IMR-90 (cell line): ENCODE results near the gene POU2F2. TPM values are rescaled to one million over a fixed set of nuclear protein-coding genes. Genes with fewer than 3 reads are reported as not detected.
A peak's percentile ranks its signal among the peaks of the same experiment; 100 is the strongest.

Source experiments
- ATAC-seq: fragments of 200-7000 bp; cut with Tn5 transposase; 2 replicates; pipeline ENCODE4 v1.9.1; 2020; ENCODE audit warnings: low read depth, mild to moderate bottlenecking, moderate library complexity
- BruUV-seq: library from RNA; stranded (reverse); fragments of 400-500 nt; replicated peaks from 2 replicates; lab custom pipeline; 2021; lab: Mats Ljungman, UMichigan
- CTCF ChIA-PET: fragments of 300-600 bp; formaldehyde crosslinking; extraction: SDS; loops from one replicate; lab custom pipeline; 2021; ENCODE audit warnings: antibody characterized with exemption; lab: Yijun Ruan, JAX
- POLR2A ChIA-PET: fragments of 300-600 bp; sonication (Branson Sonifier 250); formaldehyde crosslinking; loops from one replicate; lab custom pipeline; 2022; ENCODE audit warnings: antibody characterized with exemption; ENCODE audit not compliant: unreplicated experiment; lab: Charles Lee
- DNase-seq: peaks from one replicate; pipeline ENCODE4 v3.0.0; 2013
- H2AFZ ChIP-seq: replicated peaks from 2 replicates; pipeline ENCODE3; 2013; ENCODE audit warnings: low read length, mild to moderate bottlenecking; ENCODE audit not compliant: poor library complexity
- H2AK5ac ChIP-seq: 2 replicates; pipeline ENCODE4 v1.6.1; 2013; ENCODE audit warnings: low read depth, low read length, inconsistent platforms
- H2AK9ac ChIP-seq: replicated peaks from 2 replicates; pipeline ENCODE3; 2013; ENCODE audit warnings: mild to moderate bottlenecking, low read depth, low read length, moderate library complexity; ENCODE audit not compliant: poor library complexity
- H2BK120ac ChIP-seq: 2 replicates; pipeline ENCODE4 v1.6.1; 2013; ENCODE audit warnings: low read depth, low read length, inconsistent platforms
- H2BK15ac ChIP-seq: 3 replicates; pipeline ENCODE4 v1.6.1; 2013; ENCODE audit warnings: low read depth, low read length, inconsistent platforms
- H2BK20ac ChIP-seq: 2 replicates; pipeline ENCODE4 v1.6.1; 2013; ENCODE audit warnings: low read depth, mild to moderate bottlenecking, inconsistent platforms, low read length, moderate library complexity
- H2BK5ac ChIP-seq: 2 replicates; pipeline ENCODE4 v1.6.1; 2013; ENCODE audit warnings: mild to moderate bottlenecking, low read depth, low read length, inconsistent platforms; ENCODE audit not compliant: poor library complexity, severe bottlenecking
- H3K14ac ChIP-seq: replicated peaks from 2 replicates; pipeline ENCODE4 v1.6.1; 2013; ENCODE audit warnings: low read depth, low read length, inconsistent platforms
- H3K18ac ChIP-seq: 2 replicates; pipeline ENCODE4 v1.6.1; 2013; ENCODE audit warnings: low read depth, low read length, control low read depth
- H3K23ac ChIP-seq: 2 replicates; pipeline ENCODE4 v1.6.1; 2013; ENCODE audit warnings: low read depth, low read length, inconsistent platforms
- H3K27ac ChIP-seq: 2 replicates; pipeline ENCODE4 v1.5.1; 2013; ENCODE audit warnings: mild to moderate bottlenecking, control low read depth, low read length; ENCODE audit not compliant: insufficient read depth
- H3K27me3 ChIP-seq: 2 replicates; pipeline ENCODE4 v1.6.1; 2013; ENCODE audit warnings: low read length; ENCODE audit not compliant: control insufficient read depth, insufficient read depth
- H3K36me3 ChIP-seq: 2 replicates; pipeline ENCODE4 v1.6.1; 2013; ENCODE audit warnings: low read length, mixed read lengths; ENCODE audit not compliant: control insufficient read depth, insufficient read depth
- H3K4ac ChIP-seq: 2 replicates; pipeline ENCODE4 v1.6.1; 2013; ENCODE audit warnings: low read depth, low read length, inconsistent platforms
- H3K4me1 ChIP-seq: 2 replicates; pipeline ENCODE4 v1.6.1; 2013; ENCODE audit warnings: low read length, mixed read lengths; ENCODE audit not compliant: control insufficient read depth, insufficient read depth
- H3K4me2 ChIP-seq: 2 replicates; pipeline ENCODE4 v1.6.1; 2013; ENCODE audit warnings: low read depth, mild to moderate bottlenecking, control low read depth, low read length, moderate library complexity
- H3K4me3 ChIP-seq: 2 replicates; pipeline ENCODE4 v1.5.1; 2013; ENCODE audit warnings: low read depth, mild to moderate bottlenecking, control low read depth, low read length, moderate library complexity; ENCODE audit not compliant: insufficient read depth
- H3K56ac ChIP-seq: 2 replicates; pipeline ENCODE4 v1.6.1; 2013; ENCODE audit warnings: low read length, inconsistent platforms; ENCODE audit not compliant: insufficient read depth; ENCODE audit errors: extremely low read depth
- H3K79me1 ChIP-seq, 2 experiments: 2 replicates each; pipeline ENCODE4 v1.6.1; 2013; ENCODE audit warnings: low read length in 2 of 2, inconsistent platforms in 1 of 2, low read depth in 1 of 2
- H3K9ac ChIP-seq: 2 replicates; pipeline ENCODE4 v1.6.1; 2013; ENCODE audit warnings: low read depth, low read length, control low read depth
- H3K9me1 ChIP-seq: 2 replicates; pipeline ENCODE4 v1.6.1; 2013; ENCODE audit warnings: low read length, inconsistent platforms; ENCODE audit not compliant: insufficient read depth
- H3K9me3 ChIP-seq: 2 replicates; pipeline ENCODE4 v1.6.1; 2013; ENCODE audit warnings: low read length; ENCODE audit not compliant: control insufficient read depth, insufficient read depth
- H4K20me1 ChIP-seq: 2 replicates; pipeline ENCODE4 v1.6.1; 2013; ENCODE audit warnings: low read length, inconsistent platforms; ENCODE audit not compliant: insufficient read depth
- H4K5ac ChIP-seq: 2 replicates; pipeline ENCODE4 v1.6.1; 2013; ENCODE audit warnings: mild to moderate bottlenecking, low read depth, low read length, control low read depth
- H4K8ac ChIP-seq, 2 experiments: 2 replicates each; pipeline ENCODE4 v1.6.1; 2013; ENCODE audit warnings: low read depth in 2 of 2, low read length in 2 of 2, control low read depth in 1 of 2, inconsistent platforms in 1 of 2
- H4K91ac ChIP-seq: 2 replicates; pipeline ENCODE4 v1.6.1; 2013; ENCODE audit warnings: low read depth, low read length, inconsistent platforms; ENCODE audit not compliant: insufficient read depth
- BHLHE40 ChIP-seq: fragments of 150-350 bp; IDR thresholded peaks from 2 replicates; pipeline ENCODE4 v1.6.1; 2016; ENCODE audit warnings: mild to moderate bottlenecking, low read depth, low read length
- ELK1 ChIP-seq: fragments of 150-350 bp; IDR thresholded peaks from 2 replicates; pipeline ENCODE4 v1.6.1; 2016; ENCODE audit warnings: low read depth, mild to moderate bottlenecking, low read length, moderate library complexity, borderline replicate concordance
- MXI1 ChIP-seq: IDR thresholded peaks from 2 replicates; pipeline ENCODE4 v1.6.1; 2012; ENCODE audit warnings: low read depth, mild to moderate bottlenecking, low read length, moderate library complexity, borderline replicate concordance
- POLR2A ChIP-seq: IDR thresholded peaks from 2 replicates; pipeline ENCODE4 v1.6.1; 2012; ENCODE audit warnings: mild to moderate bottlenecking, low read depth, low read length
- RAD21 ChIP-seq: IDR thresholded peaks from 2 replicates; pipeline ENCODE4 v1.6.1; 2012; ENCODE audit warnings: low read length, improper control_type of control experiment
- RCOR1 ChIP-seq: IDR thresholded peaks from 2 replicates; pipeline ENCODE4 v1.6.1; 2012; ENCODE audit warnings: mild to moderate bottlenecking, low read length, improper control_type of control experiment; ENCODE audit not compliant: insufficient replicate concordance
- RFX5 ChIP-seq: IDR thresholded peaks from 2 replicates; pipeline ENCODE4 v1.8.0; 2012; ENCODE audit warnings: low read depth, mild to moderate bottlenecking, low read length, moderate library complexity
- SMC3 ChIP-seq: fragments of 150-350 bp; IDR thresholded peaks from 2 replicates; pipeline ENCODE4 v1.6.1; 2016; ENCODE audit warnings: low read depth, mild to moderate bottlenecking, antibody characterized with exemption, low read length, moderate library complexity
- WGBS, 2 experiments: methylation state at CpG; one replicate each; pipeline versions ENCODE4 v1.1.5 to v1.1.7; 2013; ENCODE audit warnings: missing lambda C conversion rate in 2 of 2; ENCODE audit not compliant: insufficient read length in 1 of 2; ENCODE audit errors: extremely low coverage in 2 of 2; 5-methylcytosine and 5-hydroxymethylcytosine counted together
- dilution Hi-C: fragments of 300-500 bp; cut with HindIII; formaldehyde crosslinking; loops from one replicate; pipeline ENCODE4 v1.14.3; 2018; ENCODE audit warnings: low sequenced_read_pairs; ENCODE audit not compliant: unreplicated experiment
- in situ Hi-C: fragments of 300-500 bp; cut with MboI; formaldehyde crosslinking; loops from 3 replicates; pipeline ENCODE4 v1.14.3; 2019; ENCODE audit warnings: low sequenced_read_pairs, inconsistent platforms, mixed read lengths
- intact Hi-C: fragments of 100-400 bp; cut with micrococcal nuclease; formaldehyde crosslinking; loops from 2 replicates; pipeline ENCODE4 v1.10.0; 2022
- polyA plus RNA-seq, 3 experiments: library from polyadenylated mRNA; depleted of rRNA; stranded (reverse); fragments of >200 nt; gene quantifications; 2 replicates each; pipeline ENCODE4 v1.2.3, GENCODE V29; 2012; ENCODE audit warnings: low replicate concordance in 1 of 3
- total RNA-seq: library from RNA; depleted of rRNA; stranded (reverse); fragments of >200 nt; gene quantifications from 2 replicates; pipeline ENCODE4 v1.2.3, GENCODE V29; 2012

POU2F2 gene
- total and polyA plus RNA-seq, 2 of the 4 experiments (the other 2 are of a cell fraction) = 0.54 to 5.0 TPM

DNA sequence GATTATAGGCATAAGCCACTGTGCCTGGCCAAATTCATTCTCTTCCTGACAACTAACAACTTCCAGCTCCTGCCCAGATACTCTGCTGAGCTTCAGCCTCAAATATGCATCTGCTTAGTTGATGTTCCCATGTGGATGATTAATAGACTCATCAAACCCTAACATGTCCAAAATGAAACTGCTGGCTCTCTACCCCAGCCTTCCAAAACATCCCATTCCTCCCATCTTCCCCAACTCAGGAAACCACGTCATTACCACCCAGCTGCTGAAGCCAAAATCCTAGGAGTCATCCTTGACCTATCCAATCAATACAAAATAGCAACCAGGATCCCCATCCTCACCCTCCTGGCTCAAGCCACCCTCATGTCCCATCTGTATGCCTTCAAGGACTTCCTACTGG, 20.9 kb downstream of the POU2F2 start:
- BruUV-seq = no TSS peak
- H3K4me1 ChIP-seq = peaks cover 25% of the 10 kb centered on the region

More for the DNA sequence above, 20.9 kb downstream of the POU2F2 start:
- H4K91ac ChIP-seq = peak overlapping the region; percentile 93
- H3K9ac ChIP-seq = no peak overlapping the region
- no peak overlapping the region for H3K4me3 ChIP-seq
- ChIA-PET CTCF (interaction anchor here (0.5 to 1.3 kb wide), 2 partner anchors 21 to 30 kb away, joined by 3 to 4 read pairs; partner anchors contain the start of gene POU2F2), POLR2A (no interaction called here)
- peak overlapping the region; percentile 98 for H2BK5ac ChIP-seq
- in situ Hi-C loops (loop anchor here (10.0 kb wide), 1 partner anchor 283 kb away; the partner anchor contains the start of gene CNFN), dilution Hi-C loops (no loop called here), intact Hi-C loops (no loop called here)
- WGBS, 2 experiments = 80% methylated on average over 1 of the region's 1 CpG; no CpG with 5 or more reads in 1 of the 2 experiments
- peak overlapping the region; percentile 96 for H2AK5ac ChIP-seq
- peak overlapping the region; percentile 48 for H2AFZ ChIP-seq
- no peaks in the 10 kb centered on the region for H3K9me3 ChIP-seq
- peaks cover 33% of the 10 kb centered on the region for H3K9me1 ChIP-seq
- peak overlapping the region; percentile 96 for H2BK120ac ChIP-seq
- peak overlapping the region; percentile 31; the same call in 1 of the 2 replicates for H3K27ac ChIP-seq
- H4K5ac ChIP-seq = no peak overlapping the region; the same call in 1 of the 2 replicates
- peak overlapping the region; percentile 53 to 84; a peak in 3 of 4 replicates for H4K8ac ChIP-seq
- H2BK20ac ChIP-seq = peak overlapping the region; percentile 99
- H2BK15ac ChIP-seq = peak overlapping the region; percentile 96; the same call in 2 of the 3 replicates
- no peaks in the 10 kb centered on the region for H3K27me3 ChIP-seq
- H3K23ac ChIP-seq = peak overlapping the region; percentile 34; the same call in 1 of the 2 replicates
- peak overlapping the region; percentile 56 for H2AK9ac ChIP-seq
- H3K56ac ChIP-seq = peak overlapping the region; percentile 48; the same call in 1 of the 2 replicates
- TF ChIP-seq POLR2A (no peak), ELK1 (no peak), SMC3 (no peak), RFX5 (peak; percentile 48; the same call in 1 of the 2 replicates), BHLHE40 (no peak), RAD21 (no peak), MXI1 (no peak), RCOR1 (no peak)
- H3K79me1 ChIP-seq = peaks cover 3 to 16% of the 10 kb centered on the region in 2 experiments; a peak in 3 of 4 replicates
- ATAC-seq (no peak), DNase-seq (peak; percentile 75)
- no peaks in the 10 kb centered on the region for H4K20me1 ChIP-seq
- peak overlapping the region; percentile 88 for H3K14ac ChIP-seq
- peak overlapping the region; percentile 88 for H3K4ac ChIP-seq
- H3K36me3 ChIP-seq = no peaks in the 10 kb centered on the region
- H3K4me2 ChIP-seq = no peak overlapping the region
- H3K18ac ChIP-seq = no peak overlapping the region; the same call in 1 of the 2 replicates
